ENCODE data around the gene A2M. TPM values are rescaled to one million over a fixed set of nuclear protein-coding genes. Genes with fewer than 3 reads are reported as not detected.

A2M gene
- total and polyA plus RNA-seq, 2 of the 8 experiments (the other 6 are each of a cell fraction or from before 2014, with no cell fraction given): 0.15 TPM; not detected in 1

- ChIA-PET CTCF (ENCODE audit: partially characterized antibody) (interaction anchor here (0.9 to 1.5 kb wide), 3 partner anchors 9 to 73 kb away, joined by 3 to 5 read pairs (median 3); no protein-coding TSS in a partner anchor), POLR2A (ENCODE audit: partially characterized antibody) (no interaction called here)
- Histone ChIP-seq H3K18ac (ENCODE audit: extremely low read depth, low read length) (no peak overlapping the region), H3K79me2 (ENCODE audit: control insufficient read depth in 1 of 2, insufficient read depth in 2 of 2, low read length in 2 of 2) (no peaks in the 10 kb centered on the region), H4K8ac (ENCODE audit: extremely low read depth, insufficient read depth, low read length) (no peak overlapping the region), H4K91ac (replicated peaks; ENCODE audit: insufficient read length, low read length) (no peak overlapping the region), H2AFZ (ENCODE audit: low read length) (no peak overlapping the region), H4K20me1 (replicated peaks in 1 of 2; ENCODE audit: control insufficient read depth in 1 of 2, insufficient read depth in 2 of 2, low read length in 2 of 2) (no peaks in the 10 kb centered on the region), H3K23ac (ENCODE audit: insufficient read length) (no peak overlapping the region), H3K4ac (replicated peaks; ENCODE audit: insufficient read length, low read depth, low read length) (no peak overlapping the region), H3K36me3 (ENCODE audit: control insufficient read depth in 2 of 4, insufficient read depth in 4 of 4, low read length in 3 of 4) (no peaks in the 10 kb centered on the region), H2BK120ac (replicated peaks; ENCODE audit: low read depth, low read length) (no peak overlapping the region), H3K56ac (replicated peaks; ENCODE audit: insufficient read length, low read depth, low read length) (no peak overlapping the region), H2AK5ac (ENCODE audit: low read depth, low read length) (no peak overlapping the region), H3K9me3 (ENCODE audit: insufficient read depth in 2 of 2, low read depth in 1 of 2, low read length in 1 of 2) (no peaks in the 10 kb centered on the region), H2BK20ac (ENCODE audit: low read length) (no peak overlapping the region), H3K23me2 (ENCODE audit: low read depth, low read length) (no peaks in the 10 kb centered on the region), H3K27me3 (replicated peaks in 1 of 4; ENCODE audit: control insufficient read depth in 3 of 4, extremely low read depth in 1 of 4, insufficient read depth in 3 of 4, low read length in 3 of 4) (no peaks in the 10 kb centered on the region), H4K5ac (ENCODE audit: insufficient read length, low read depth, low read length) (no peak overlapping the region), H3K9ac (replicated peaks in 1 of 4; ENCODE audit: extremely low read depth in 1 of 4, low read depth in 3 of 4, low read length in 3 of 4) (no peak overlapping the region), H2BK15ac (ENCODE audit: low read length) (no peak overlapping the region), H3K4me2 (ENCODE audit: insufficient read depth in 1 of 2, low read depth in 2 of 2, low read length in 2 of 2) (no peak overlapping the region), H3K14ac (ENCODE audit: insufficient read length) (no peak overlapping the region), H3K27ac (ENCODE audit: low read depth, low read length) (no peak overlapping the region), H3K4me1 (replicated peaks in 1 of 4; ENCODE audit: control insufficient read depth in 3 of 4, insufficient read depth in 4 of 4, low read length in 3 of 4) (no peaks in the 10 kb centered on the region; a peak in 1 of 7 replicates), H3K79me1 (ENCODE audit: low read depth, low read length) (no peaks in the 10 kb centered on the region), H2BK12ac (ENCODE audit: low read depth, low read length) (no peak overlapping the region), H3K4me3 (ENCODE audit: extremely low read depth in 1 of 4, insufficient read depth in 2 of 4, low read depth in 3 of 4, low read length in 4 of 4) (no peak overlapping the region), H2BK5ac (ENCODE audit: low read depth, low read length) (no peak overlapping the region)
- DNase-seq (ENCODE audit: low read depth in 1 of 2, low spot score in 2 of 2): no peak
- 88% methylated on average over 6 of the region's 6 CpGs; no CpG with 5 or more reads in 1 of the 2 experiments for WGBS, 2 experiments (ENCODE audit: extremely low coverage in 1 of 2, insufficient coverage in 1 of 2, insufficient read length in 1 of 2, insufficient replicate concordance in 2 of 2, low coverage in 1 of 2, low lambda C conversion rate in 2 of 2, missing lambda C conversion rate in 1 of 2)
- no peak for FAIRE-seq
- TF ChIP-seq GABPA (IDR thresholded peaks at IDR 0.05; ENCODE audit: borderline replicate concordance, insufficient read depth, low read length) (no peak), CHD2 (IDR thresholded peaks at IDR 0.05; ENCODE audit: low read length) (no peak), BRCA1 (IDR thresholded peaks at IDR 0.05; ENCODE audit: low read depth, low read length) (no peak), JUND (IDR thresholded peaks at IDR 0.05; ENCODE audit: low read length) (no peak), MAFK (IDR thresholded peaks at IDR 0.05; ENCODE audit: low read depth, low read length) (no peak), CHD1 (IDR thresholded peaks at IDR 0.05; ENCODE audit: low read depth, low read length) (no peak), CREB1 (IDR thresholded peaks at IDR 0.05) (no peak), TBP (IDR thresholded peaks at IDR 0.05; ENCODE audit: low read depth, low read length) (no peak), GTF2F1 (IDR thresholded peaks at IDR 0.05; ENCODE audit: borderline replicate concordance, low read depth, low read length) (no peak), KDM4A (IDR thresholded peaks at IDR 0.05; ENCODE audit: low read depth, low read length, severe bottlenecking) (no peak), TEAD4 (IDR thresholded peaks at IDR 0.05; ENCODE audit: low read depth, low read length) (no peak)
- TF ChIP-seq, protein P1, sequence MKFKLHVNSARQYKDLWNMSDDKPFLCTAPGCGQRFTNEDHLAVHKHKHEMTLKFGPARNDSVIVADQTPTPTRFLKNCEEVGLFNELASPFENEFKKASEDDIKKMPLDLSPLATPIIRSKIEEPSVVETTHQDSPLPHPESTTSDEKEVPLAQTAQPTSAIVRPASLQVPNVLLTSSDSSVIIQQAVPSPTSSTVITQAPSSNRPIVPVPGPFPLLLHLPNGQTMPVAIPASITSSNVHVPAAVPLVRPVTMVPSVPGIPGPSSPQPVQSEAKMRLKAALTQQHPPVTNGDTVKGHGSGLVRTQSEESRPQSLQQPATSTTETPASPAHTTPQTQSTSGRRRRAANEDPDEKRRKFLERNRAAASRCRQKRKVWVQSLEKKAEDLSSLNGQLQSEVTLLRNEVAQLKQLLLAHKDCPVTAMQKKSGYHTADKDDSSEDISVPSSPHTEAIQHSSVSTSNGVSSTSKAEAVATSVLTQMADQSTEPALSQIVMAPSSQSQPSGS (IDR thresholded peaks at IDR 0.05; ENCODE audit: low read length): no peak
Observed at GRCh38 chr12:9112076-9112853, 3.5 kb downstream of the A2M start.

Measured in H1 (cell line).